GM12878 (cell line): ENCODE data around the gene DHX38.

Experiments used
- CHD2 ChIP-seq: IDR thresholded peaks from 2 replicates; pipeline ENCODE4 v1.6.1; 2011; ENCODE audit warnings: low read depth, low read length, improper control_type of control experiment, borderline replicate concordance
- CTCF ChIP-seq, 3 experiments: IDR thresholded peaks in 2 of 3; conservative IDR thresholded peaks in 1 of 3; 2 replicates each; pipeline ENCODE4 v1.5.1; 2011; ENCODE audit warnings: low read depth in 3 of 3, low read length in 3 of 3, mild to moderate bottlenecking in 3 of 3, control low read depth in 2 of 3, moderate library complexity in 2 of 3, inconsistent platforms in 1 of 3, mixed read lengths in 1 of 3; ENCODE audit not compliant: control insufficient read depth in 2 of 3, insufficient read depth in 1 of 3; ENCODE audit errors: extremely low read depth in 1 of 3
- EGR1 ChIP-seq, 2 experiments: IDR thresholded peaks; 1 replicate in 1 of 2; 2 replicates in 1 of 2; pipeline ENCODE4 v1.6.1; 2011 to 2012; ENCODE audit warnings: low read depth in 2 of 2, low read length in 2 of 2, borderline replicate concordance in 1 of 2, mild to moderate bottlenecking in 1 of 2, moderate library complexity in 1 of 2
- ELK1 ChIP-seq: IDR thresholded peaks from 2 replicates; pipeline ENCODE4 v1.6.1; 2012; ENCODE audit warnings: low read depth, low read length, improper control_type of control experiment
- ESRRA ChIP-seq: IDR thresholded peaks from 2 replicates; pipeline ENCODE4 v1.6.1; 2012; ENCODE audit warnings: mild to moderate bottlenecking, low read length, improper control_type of control experiment
- GATAD2B ChIP-seq: fragments of 450-650 bp; conservative IDR thresholded peaks from 2 replicates; pipeline ENCODE4 v1.6.1; 2017; ENCODE audit warnings: low read depth, mild to moderate bottlenecking, moderate library complexity
- HDGF ChIP-seq: fragments of 450-650 bp; IDR thresholded peaks from 2 replicates; pipeline ENCODE4 v1.6.1; 2016; ENCODE audit warnings: antibody characterized with exemption
- JUND ChIP-seq: IDR thresholded peaks from 2 replicates; pipeline ENCODE4 v1.6.1; 2012; ENCODE audit warnings: low read depth, mild to moderate bottlenecking, low read length, improper control_type of control experiment, moderate library complexity
- KAT2A ChIP-seq: conservative IDR thresholded peaks from 2 replicates; pipeline ENCODE4 v1.6.1; 2011; ENCODE audit warnings: low read depth, low read length; ENCODE audit not compliant: control insufficient read depth
- RAD21 ChIP-seq: IDR thresholded peaks from 2 replicates; pipeline ENCODE4 v1.6.1; 2011; ENCODE audit warnings: mild to moderate bottlenecking, low read depth, low read length, moderate library complexity; ENCODE audit not compliant: insufficient read depth
- YY1 ChIP-seq: IDR thresholded peaks from 2 replicates; pipeline ENCODE4 v1.6.1; 2011; ENCODE audit warnings: low read depth, mild to moderate bottlenecking, low read length

- TF ChIP-seq RAD21, result no peak
- no peak for TF ChIP-seq CTCF (IDR thresholded peaks at IDR 0.05 in 2 of 3, conservative IDR thresholded peaks at IDR 0.05 in 1 of 3; ENCODE audit: control insufficient read depth in 2 of 3, extremely low read depth in 1 of 3, insufficient read depth in 1 of 3, low read depth in 3 of 3, low read length in 3 of 3)
- no peak for TF ChIP-seq ELK1
- no peak for TF ChIP-seq HDGF
- no peak for TF ChIP-seq JUND
- no peak for TF ChIP-seq CHD2
- TF ChIP-seq GATAD2B, result no peak
- no peak for TF ChIP-seq EGR1 (IDR thresholded peaks at IDR 0.05; ENCODE audit: borderline replicate concordance in 1 of 2, low read depth in 2 of 2, low read length in 2 of 2)
- no peak for TF ChIP-seq ESRRA
- TF ChIP-seq KAT2A, result no peak
- TF ChIP-seq YY1, result no peak
These were observed 17.3 kb downstream of the DHX38 start for GRCh38 chr16:72110662-72111615.
